ENCODE results near the gene LRFN2. TPM values are rescaled to one million over a fixed set of nuclear protein-coding genes. Genes with fewer than 3 reads are reported as not detected.

Gene LRFN2
- total RNA-seq, 1 experiment from 2014 or later = not detected

DNA sequence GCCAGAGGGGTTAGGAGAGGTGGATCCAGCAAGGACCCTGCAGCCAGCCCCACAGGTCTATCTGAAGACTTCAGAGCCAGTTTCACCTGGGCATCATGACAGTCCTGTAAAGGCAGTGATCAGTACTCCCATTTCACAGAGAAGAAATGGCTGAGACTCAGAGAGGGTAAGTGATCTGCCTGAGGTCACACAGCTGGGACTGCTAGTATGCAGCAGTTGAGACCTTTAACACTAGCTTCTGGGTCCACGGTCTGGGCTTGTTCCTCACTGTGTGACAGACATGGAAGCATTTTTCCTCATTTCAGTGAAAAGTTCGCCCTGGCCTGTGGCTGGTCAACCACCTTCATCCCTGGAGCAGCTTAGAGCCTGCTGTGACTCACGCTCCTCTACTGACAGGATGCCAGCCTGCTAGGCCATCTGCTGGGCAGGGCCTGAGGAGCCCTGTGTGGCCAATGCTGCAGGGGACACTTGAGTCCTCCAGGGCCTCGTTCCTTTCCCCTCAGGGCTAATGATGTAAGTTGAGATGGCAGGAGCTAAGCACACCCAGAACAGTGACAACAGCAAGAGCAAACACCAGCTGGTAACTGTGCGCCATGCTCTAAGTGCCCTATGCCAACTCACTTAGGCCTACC, 192.0 kb downstream of the LRFN2 start:
- H3K4me3 ChIP-seq = no peak overlapping the region
- no peaks in the 10 kb centered on the region for H3K36me3 ChIP-seq
- peak; percentile 40 for DNase-seq
- H3K9me3 ChIP-seq = no peaks in the 10 kb centered on the region
- no peaks in the 10 kb centered on the region for H3K27me3 ChIP-seq

DNA sequence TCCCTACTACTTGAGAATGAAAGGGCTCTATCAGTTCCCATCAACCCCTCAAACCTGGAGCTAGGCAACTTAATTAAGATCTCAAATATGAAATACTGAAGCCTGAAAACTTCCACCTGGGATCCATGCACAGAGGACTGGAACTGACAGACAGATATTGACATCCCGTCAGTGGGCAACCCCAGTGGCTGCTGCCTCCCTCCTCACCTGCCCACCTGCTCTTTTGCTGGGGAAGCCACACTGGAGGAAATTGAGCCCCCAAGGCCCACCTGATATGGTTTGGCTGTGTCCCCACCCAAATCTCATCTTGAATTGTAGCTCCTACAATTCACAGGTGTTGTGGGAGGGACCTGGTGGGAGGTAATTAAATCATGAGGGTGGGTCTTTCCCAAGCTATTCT, 192.8 kb downstream of the LRFN2 start:
- Histone ChIP-seq H3K9me3 (no peaks in the 10 kb centered on the region), H3K27me3 (no peaks in the 10 kb centered on the region), H3K36me3 (no peaks in the 10 kb centered on the region), H3K4me3 (no peak overlapping the region)
- DNase-seq = no peak

DNA sequence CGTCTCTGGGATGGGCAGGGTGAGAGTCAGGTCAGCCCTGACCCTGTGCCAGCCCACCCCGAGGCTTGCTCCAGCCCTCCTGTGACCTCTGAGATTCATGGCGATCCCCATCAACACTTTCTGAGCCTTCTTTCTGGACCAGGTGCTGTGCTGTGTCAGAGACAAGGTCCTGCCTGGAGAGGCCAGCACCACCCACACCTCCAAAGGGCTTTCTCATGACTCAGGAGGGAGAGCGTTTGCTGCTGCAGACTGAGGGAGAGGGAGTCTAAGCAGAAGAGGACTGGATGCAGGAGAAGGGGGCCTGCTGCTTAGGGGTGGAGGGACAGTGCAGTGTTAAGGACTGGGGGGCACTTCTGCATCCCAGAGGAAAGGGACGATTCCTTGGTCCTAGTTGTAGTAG, 193.5 kb downstream of the LRFN2 start:
- H3K36me3 ChIP-seq = no peaks in the 10 kb centered on the region
- H3K4me3 ChIP-seq = no peak overlapping the region
- no peaks in the 10 kb centered on the region for H3K9me3 ChIP-seq
- DNase-seq = no peak
- H3K27me3 ChIP-seq = no peaks in the 10 kb centered on the region

DNA sequence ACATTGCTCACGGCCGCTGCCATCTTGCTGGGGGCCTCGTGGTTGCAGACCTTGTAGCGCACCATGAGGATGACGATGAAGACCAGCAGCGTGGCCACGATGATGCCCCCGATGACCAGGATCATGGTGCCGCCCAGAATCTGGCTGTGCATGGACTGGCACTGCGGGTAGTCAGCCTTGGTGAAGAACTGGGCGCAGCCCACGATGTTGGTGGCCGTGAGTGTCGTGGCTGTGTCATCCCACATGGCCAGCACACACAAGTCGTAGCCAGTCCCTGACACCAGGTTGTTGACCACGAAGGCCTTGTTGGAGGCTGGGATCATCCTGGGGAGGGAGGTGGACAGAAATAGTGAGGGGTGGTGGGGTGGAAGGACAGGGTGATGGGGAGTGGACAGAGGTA, 194.6 kb downstream of the LRFN2 start:
- Histone ChIP-seq H3K27me3 (no peaks in the 10 kb centered on the region), H3K9me3 (no peaks in the 10 kb centered on the region), H3K4me3 (no peak overlapping the region), H3K36me3 (no peaks in the 10 kb centered on the region)
- DNase-seq = no peak

DNA sequence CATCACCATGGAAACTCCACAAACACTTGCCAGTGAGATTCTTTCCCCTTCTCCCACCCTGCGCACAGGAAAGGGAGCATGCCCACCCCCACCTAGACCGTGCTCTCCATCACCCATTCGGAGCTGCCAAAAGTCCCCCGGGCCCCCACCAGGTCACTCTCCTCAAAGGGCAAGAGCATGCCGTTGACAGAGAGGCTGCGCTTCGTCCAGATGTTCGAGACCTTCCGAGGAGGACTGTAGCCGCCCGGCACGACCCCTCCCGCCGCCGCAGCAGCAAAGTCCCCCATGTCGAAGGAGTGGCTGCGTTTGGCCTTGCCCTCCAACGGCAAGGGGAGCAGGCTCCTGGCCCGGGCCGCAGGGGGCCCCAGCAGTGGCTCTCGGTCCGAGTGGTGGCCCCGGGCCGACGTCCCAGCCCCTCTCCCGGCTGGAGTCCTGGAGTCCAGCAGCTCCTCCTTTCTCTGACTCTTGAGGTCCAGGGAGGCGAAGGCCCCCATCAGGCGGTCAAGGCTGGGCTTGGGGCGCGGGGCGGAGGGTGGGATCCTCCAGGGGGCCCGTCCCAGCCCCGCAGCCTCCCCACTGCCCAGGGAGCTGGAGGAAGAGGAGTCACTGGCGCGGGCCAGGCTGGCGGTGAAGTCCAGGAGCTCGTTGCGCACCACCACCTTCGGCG, 195.2 kb downstream of the LRFN2 start:
- no peak for DNase-seq
- no peaks in the 10 kb centered on the region for H3K9me3 ChIP-seq
- no peak overlapping the region for H3K4me3 ChIP-seq
- no peaks in the 10 kb centered on the region for H3K36me3 ChIP-seq
- H3K27me3 ChIP-seq = no peaks in the 10 kb centered on the region

DNA sequence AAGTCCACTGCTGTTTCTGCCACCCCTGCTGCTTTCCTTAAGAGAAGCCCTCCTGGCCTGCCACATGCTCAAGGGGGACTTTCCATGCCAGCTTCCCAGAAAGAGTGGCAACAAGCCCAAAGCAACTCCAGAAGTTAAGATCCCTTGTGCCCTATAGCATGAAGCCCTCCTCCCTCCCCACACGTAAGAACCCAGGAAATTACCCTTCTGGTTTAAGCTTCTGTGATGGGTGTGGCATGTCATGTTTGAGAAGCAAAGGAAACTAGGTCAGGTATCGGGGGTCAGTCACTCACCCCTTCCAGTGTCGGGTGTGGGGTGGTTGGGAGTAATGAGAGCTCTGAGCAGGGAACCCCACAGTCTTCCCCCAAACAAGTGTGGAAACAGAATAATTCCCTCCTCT, 196.1 kb downstream of the LRFN2 start:
- DNase-seq = no peak
- Histone ChIP-seq H3K9me3 (no peaks in the 10 kb centered on the region), H3K36me3 (no peaks in the 10 kb centered on the region), H3K4me3 (no peak overlapping the region), H3K27me3 (no peaks in the 10 kb centered on the region)

DNA sequence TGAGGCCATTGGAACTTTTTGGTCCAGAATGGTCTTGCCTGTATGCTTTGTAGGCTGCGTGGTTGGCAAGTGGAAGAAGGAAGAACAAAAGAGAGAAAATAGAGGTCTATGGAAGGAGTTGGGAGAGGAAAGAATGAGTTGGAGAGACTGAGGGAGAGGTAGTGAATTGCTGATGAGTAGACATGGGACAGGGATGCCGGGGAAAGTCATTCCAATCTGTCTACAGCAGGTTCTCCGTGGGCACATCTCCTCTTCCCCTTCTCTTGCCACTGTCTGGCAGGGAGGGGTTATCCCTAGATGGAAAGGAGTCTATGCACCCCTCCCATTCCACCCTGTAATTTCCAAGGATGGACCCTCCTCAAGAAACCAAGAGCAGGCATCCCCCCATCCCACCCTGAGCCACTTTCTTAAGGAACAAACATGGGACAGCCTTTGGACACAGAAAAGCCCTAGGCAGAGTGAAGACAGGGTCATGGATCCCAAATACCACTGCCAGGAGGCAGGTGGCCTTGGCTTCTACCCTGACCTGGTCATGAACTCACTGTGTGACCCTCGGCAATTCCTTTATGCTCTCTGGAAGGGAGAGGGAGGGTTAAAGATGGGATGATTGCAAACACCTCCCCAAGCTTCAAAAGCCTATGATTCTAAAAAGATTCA, 196.9 kb downstream of the LRFN2 start:
- DNase-seq = no peak
- no peak overlapping the region for H3K4me3 ChIP-seq
- H3K9me3 ChIP-seq = no peaks in the 10 kb centered on the region
- no peaks in the 10 kb centered on the region for H3K36me3 ChIP-seq
- no peaks in the 10 kb centered on the region for H3K27me3 ChIP-seq

DNA sequence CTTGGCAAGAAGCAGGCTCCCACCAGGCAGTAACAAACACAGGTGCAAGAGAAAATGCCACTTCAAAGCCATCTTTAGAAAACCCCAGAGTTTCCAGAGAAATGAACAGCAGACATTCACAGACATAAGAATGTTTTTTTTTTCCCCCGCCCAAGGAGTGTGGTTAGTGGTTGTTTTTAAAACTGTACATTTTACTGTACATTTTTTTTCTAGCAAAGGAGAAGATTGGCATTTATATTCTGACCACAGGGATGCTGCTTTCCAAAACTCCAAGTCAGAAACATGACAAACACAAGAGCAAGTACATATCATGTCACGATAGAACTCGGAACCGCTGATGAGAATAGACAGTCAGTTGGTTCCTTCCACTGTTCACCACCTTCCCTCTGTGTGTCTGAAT, 197.9 kb downstream of the LRFN2 start:
- H3K4me3 ChIP-seq = no peak overlapping the region
- no peak for DNase-seq
- no peaks in the 10 kb centered on the region for H3K27me3 ChIP-seq
- no peaks in the 10 kb centered on the region for H3K36me3 ChIP-seq
- no peaks in the 10 kb centered on the region for H3K9me3 ChIP-seq

DNA sequence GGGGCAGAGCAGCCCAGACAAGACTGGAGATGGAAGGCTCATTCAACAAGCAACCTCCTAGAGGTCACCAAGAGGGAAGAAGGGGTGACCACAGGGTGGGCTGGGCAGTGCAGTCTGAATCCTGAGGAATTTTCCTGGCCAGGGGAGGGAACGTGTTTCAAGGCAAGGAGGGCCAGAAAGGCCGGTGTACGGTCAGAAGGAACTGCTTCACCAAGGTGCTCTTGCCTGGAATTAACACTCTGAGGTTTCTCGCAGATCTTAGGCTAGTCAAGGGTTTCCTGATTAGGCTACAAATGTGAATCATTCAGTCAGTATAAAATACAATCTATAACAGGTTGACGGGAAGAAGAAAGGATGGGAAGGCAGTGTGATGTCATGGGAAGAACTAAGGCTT, 199.3 kb downstream of the LRFN2 start:
- no peak overlapping the region for H3K4me3 ChIP-seq
- no peaks in the 10 kb centered on the region for H3K9me3 ChIP-seq
- no peaks in the 10 kb centered on the region for H3K36me3 ChIP-seq
- H3K27me3 ChIP-seq = no peaks in the 10 kb centered on the region
- DNase-seq = no peak

DNA sequence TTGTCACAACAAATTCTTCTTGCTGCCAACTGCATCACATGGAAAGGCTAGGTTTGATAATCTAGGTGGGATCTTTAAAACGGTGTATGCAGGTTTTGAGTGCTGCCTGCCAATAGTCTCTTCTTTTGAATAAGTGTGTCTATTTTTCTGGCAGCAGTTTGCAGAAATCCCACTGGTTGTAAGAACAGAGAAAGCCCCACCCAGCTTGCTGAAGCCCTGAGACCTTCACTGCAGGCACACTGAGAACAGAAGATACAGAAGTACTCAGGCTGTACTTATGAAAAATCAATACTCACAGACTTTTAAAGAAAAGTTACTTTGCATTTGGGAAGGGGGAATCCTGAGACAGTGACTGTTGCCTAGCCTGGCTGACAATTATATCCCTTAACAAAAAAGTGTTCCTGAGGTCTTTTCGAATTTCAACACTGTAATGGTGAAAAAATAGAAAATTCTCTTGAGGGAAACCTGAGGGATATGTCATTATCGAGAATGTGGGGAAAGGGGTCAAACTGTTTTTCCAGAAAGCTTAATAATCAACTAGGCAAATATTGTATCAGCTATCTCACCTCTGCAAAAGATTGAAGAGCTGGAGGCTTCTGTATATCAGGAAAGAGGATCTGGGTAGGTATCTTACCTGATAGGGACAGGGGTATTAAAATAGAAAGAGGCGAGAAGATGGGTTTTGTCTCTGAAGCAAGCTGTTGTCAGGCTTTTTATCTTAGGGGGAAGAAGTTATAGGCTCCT, 199.9 kb downstream of the LRFN2 start:
- H3K27me3 ChIP-seq = no peaks in the 10 kb centered on the region
- H3K9me3 ChIP-seq = no peaks in the 10 kb centered on the region

DNA sequence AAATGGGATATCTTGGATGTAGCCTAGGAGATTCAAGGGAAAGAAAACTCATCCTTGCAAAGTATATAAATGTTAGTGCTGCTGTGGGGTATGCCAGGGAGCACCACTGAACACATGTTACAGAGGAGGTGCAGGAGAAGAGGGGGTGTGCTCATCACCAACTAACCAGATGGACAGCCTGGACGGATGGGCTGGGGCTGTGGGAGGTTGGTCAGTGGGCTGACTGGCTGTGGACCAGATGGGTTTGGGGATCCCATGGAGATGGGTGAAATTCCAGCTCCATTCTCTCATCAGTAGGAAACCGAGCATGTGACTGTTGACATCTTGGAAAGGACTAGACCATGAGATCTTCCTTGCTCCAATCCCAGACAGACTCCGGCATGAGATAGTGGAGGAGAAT, 201.0 kb downstream of the LRFN2 start:
- no peaks in the 10 kb centered on the region for H3K9me3 ChIP-seq
- H3K36me3 ChIP-seq = no peaks in the 10 kb centered on the region
- no peak overlapping the region for H3K4me3 ChIP-seq
- H3K27me3 ChIP-seq = no peaks in the 10 kb centered on the region
- no peak for DNase-seq

More for the DNA sequence above, 199.9 kb downstream of the LRFN2 start:
- H3K4me3 ChIP-seq = no peak overlapping the region
- DNase-seq = no peak
- no peaks in the 10 kb centered on the region for H3K36me3 ChIP-seq

DNA sequence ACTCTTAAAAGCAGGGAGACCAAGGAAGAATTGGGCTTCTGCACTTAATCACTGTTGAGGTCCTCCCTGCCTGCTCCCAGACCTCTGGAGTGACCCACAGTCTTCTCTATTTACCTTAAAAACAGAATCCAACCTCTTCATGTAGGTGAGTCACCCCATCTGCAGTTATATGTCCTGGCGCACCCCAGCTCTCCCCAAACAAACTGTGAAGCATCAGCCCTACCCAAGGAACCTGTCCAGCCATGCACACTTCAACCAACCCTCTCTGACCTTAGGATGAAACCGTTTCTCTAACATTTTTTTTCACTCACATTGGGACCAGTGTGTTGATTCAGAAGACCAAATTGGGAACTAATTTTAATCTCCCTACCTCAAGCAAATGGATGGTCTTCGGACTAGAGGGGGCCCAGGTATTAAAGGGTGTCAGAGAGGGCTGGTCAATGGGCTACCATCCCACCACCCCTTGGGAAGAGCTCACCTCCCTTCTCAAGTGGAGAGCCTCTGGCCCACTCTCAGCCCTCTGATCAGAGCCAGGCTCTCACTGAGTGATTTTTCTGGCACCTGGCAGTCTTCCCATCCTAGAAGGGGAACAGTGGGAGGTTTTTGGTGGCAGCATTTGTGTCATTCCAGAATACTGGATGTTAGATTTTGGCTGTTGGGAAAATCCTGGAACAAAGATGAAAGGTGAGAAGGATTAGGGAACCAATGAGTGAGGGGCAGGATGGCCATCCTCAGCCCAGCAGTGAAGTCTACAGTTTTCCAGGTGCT, 203.6 kb downstream of the LRFN2 start:
- no peak for DNase-seq
- H3K9me3 ChIP-seq = no peaks in the 10 kb centered on the region
- no peak overlapping the region for H3K4me3 ChIP-seq
- H3K27me3 ChIP-seq = no peaks in the 10 kb centered on the region
- no peaks in the 10 kb centered on the region for H3K36me3 ChIP-seq

DNA sequence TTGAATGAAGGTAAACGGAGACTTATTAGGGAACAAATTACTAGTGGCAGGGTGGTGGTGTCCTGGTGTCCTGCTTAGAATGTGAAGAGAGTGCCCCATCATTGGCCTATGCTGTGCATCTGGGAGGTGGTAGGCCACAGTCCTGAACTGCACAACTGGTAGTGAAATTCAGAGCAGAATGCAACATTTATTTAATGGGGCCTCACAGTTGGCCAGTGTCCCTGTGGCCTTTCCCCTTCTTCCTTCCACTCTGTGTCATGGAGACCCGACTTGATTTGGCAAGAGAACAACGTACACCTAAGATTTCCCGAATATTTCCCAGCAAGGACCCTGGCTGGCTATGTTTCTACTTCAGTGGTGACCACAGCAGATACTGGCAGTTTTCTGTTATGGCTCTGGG, 206.9 kb downstream of the LRFN2 start:
- Histone ChIP-seq H3K27me3 (no peaks in the 10 kb centered on the region), H3K9me3 (no peaks in the 10 kb centered on the region), H3K36me3 (no peaks in the 10 kb centered on the region), H3K4me3 (no peak overlapping the region)
- DNase-seq = no peak

DNA sequence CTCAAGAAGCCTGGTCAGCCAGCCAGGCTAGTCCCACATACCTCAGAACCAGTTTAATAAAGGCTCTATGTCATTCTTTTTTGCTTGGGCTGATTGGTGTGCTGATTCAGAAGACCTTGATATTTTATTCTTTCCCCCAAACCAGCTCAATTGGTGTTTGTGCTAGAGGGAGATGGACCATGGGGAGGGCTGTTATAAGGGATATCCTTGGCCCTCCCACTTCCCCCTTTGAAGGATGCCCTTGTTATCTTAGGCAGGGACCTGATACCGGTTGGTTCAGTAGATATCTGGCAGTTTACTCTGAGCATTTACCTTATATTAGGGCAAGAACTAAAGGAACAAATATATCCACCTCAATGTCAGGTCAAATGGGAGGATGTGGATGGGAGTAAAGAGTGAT, 207.4 kb downstream of the LRFN2 start:
- no peak for DNase-seq
- Histone ChIP-seq H3K4me3 (no peak overlapping the region), H3K36me3 (no peaks in the 10 kb centered on the region), H3K27me3 (no peaks in the 10 kb centered on the region), H3K9me3 (no peaks in the 10 kb centered on the region)

DNA sequence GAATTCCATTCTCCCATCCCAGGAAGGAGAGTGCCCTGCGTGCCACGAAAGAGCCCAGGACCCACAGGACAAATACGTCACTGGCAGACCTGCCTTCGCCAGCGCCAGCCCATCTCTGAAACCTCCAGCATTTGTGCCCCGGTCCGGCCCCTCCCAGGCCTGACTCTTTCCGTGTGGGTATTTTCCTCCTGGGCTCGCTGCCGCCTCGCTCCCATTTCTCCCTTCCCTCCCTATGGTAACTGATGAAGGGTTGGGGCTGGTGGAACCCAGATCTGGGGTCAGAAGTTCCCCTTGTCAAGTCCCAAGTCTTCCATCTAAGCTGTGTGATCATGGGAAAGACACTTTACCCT, 208.5 kb downstream of the LRFN2 start:
- H3K4me3 ChIP-seq = no peak overlapping the region
- H3K9me3 ChIP-seq = no peaks in the 10 kb centered on the region
- DNase-seq = no peak
- H3K27me3 ChIP-seq = no peaks in the 10 kb centered on the region
- no peaks in the 10 kb centered on the region for H3K36me3 ChIP-seq

DNA sequence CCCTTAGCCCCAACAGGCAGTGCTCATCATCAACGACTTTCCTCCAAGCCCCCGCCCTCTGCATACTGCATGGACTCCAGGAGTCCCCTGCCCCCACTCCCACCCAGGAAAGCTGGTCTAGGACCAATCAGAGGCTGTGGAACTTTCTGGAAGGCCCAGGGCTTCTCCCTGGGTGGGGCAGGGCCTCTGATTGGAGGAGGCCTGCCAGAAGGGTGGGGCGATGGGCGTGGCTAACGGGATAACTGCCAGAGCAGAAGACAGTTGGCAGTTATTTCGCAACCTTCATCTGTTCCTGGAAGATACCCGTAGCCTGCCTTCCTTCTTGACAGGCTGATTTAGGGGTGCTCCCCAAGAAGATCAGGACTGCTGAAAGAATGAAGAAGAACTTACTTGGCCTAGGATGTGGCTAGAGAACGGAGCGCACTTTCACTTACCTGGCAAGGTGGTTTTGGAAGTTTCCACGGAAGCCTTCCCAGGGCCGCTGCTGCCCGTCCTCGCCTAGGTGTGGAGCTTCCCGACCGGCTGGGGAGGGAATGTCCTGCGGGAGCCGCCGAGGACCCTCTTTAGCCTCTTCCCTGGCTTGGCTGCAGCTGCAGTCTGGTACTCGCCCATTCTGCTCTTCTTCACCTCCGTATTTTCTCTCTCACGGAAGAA, 209.0 kb downstream of the LRFN2 start:
- H3K27me3 ChIP-seq = no peaks in the 10 kb centered on the region
- no peaks in the 10 kb centered on the region for H3K9me3 ChIP-seq
- no peak overlapping the region for H3K4me3 ChIP-seq
- peak; percentile 5 for DNase-seq
- H3K36me3 ChIP-seq = no peaks in the 10 kb centered on the region

Measured in MG63 (cell line).